Large intestine (tissue), 3 donors: ENCODE results near the gene AGBL5. TPM values are rescaled to one million over a fixed set of nuclear protein-coding genes. Genes with fewer than 3 reads are reported as not detected.
A peak's percentile ranks its signal among the peaks of the same experiment; 100 is the strongest.

Experiments used
- DNase-seq, 2 donors: peaks; one replicate each; pipeline versions ENCODE4 v3.0.0 to v3.0.0-alpha.2; 2013
- H3K27ac ChIP-seq: one replicate; pipeline ENCODE4 v1.5.1; 2013; ENCODE audit warnings: low read length
- H3K27me3 ChIP-seq: 2 replicates; pipeline ENCODE4 v1.6.1; 2013; ENCODE audit warnings: low read length; ENCODE audit not compliant: control insufficient read depth, insufficient read depth
- H3K36me3 ChIP-seq: 2 replicates; pipeline ENCODE4 v1.6.1; 2013; ENCODE audit warnings: low read length; ENCODE audit not compliant: control insufficient read depth, insufficient read depth
- H3K4me1 ChIP-seq: one replicate; pipeline ENCODE4 v1.6.1; 2013; ENCODE audit warnings: low read length; ENCODE audit not compliant: control insufficient read depth, insufficient read depth
- H3K4me3 ChIP-seq: one replicate; pipeline ENCODE4 v1.5.1; 2013; ENCODE audit warnings: low read length
- H3K9me3 ChIP-seq: one replicate; pipeline ENCODE4 v1.6.1; 2013; ENCODE audit warnings: mild to moderate bottlenecking, low read depth, low read length, moderate library complexity; ENCODE audit not compliant: control insufficient read depth
- WGBS: methylation state at CpG from one replicate; pipeline ENCODE4 v1.1.5; 2013; ENCODE audit warnings: low lambda C conversion rate; ENCODE audit not compliant: insufficient coverage; 5-methylcytosine and 5-hydroxymethylcytosine counted together
- polyA plus RNA-seq: library from polyadenylated mRNA; unstranded; fragments of 120-200 nt; gene quantifications from one replicate; pipeline ENCODE4 v1.2.1, GENCODE V29; 2013

The AGBL5 gene
- polyA plus RNA-seq, 1 donor, result 28.3 TPM

GRCh38 chr2:27024188-27024587, 27.3 kb upstream of the AGBL5 start:
- no CpG with 5 or more reads among the region's 18 CpGs for WGBS
- H3K4me1 ChIP-seq, result peaks cover 25% of the 10 kb centered on the region
- H3K27ac ChIP-seq, result no peak overlapping the region
- DNase-seq, result no peak
- H3K27me3 ChIP-seq, result no peaks in the 10 kb centered on the region
- H3K4me3 ChIP-seq, result no peak overlapping the region
- H3K36me3 ChIP-seq, result peaks cover 21% of the 10 kb centered on the region
- no peaks in the 10 kb centered on the region for H3K9me3 ChIP-seq

GRCh38 chr2:27024812-27025211, 26.7 kb upstream of the AGBL5 start:
- H3K4me3 ChIP-seq, result no peak overlapping the region
- peaks cover 26% of the 10 kb centered on the region for H3K4me1 ChIP-seq
- H3K9me3 ChIP-seq, result no peaks in the 10 kb centered on the region
- WGBS, result no CpG with 5 or more reads among the region's 12 CpGs
- no peak overlapping the region for H3K27ac ChIP-seq
- DNase-seq, result no peak
- H3K36me3 ChIP-seq, result peaks cover 21% of the 10 kb centered on the region
- H3K27me3 ChIP-seq, result no peaks in the 10 kb centered on the region

DNA sequence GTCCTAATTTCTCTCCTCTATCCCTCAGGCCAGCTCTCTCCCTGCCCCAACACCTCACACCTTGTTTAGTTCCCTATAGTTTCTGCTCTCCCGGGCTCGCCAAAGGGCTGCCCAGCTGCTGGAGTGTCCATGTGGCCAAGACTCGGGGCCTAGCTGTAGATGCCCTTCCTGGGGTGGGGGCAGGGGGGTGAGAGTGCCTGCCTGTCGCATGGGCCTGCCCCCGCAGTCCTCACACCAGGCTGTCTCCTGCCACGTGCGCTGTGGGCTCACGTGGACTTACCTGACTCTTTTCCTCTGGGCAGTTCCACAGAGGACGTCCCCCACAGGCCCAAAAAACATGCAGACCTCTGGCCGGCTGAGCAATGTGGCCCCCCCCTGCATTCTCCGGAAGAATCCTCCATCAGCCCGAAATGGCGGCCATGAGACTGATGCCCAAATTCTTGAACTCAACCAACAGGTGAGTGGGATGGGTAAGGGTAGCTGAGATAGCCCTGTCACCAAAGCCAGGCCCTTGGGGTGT, 26.1 kb upstream of the AGBL5 start:
- no CpG with 5 or more reads among the region's 13 CpGs for WGBS
- H3K27me3 ChIP-seq, result no peaks in the 10 kb centered on the region
- no peak for DNase-seq
- H3K9me3 ChIP-seq, result no peaks in the 10 kb centered on the region
- H3K27ac ChIP-seq, result no peak overlapping the region
- H3K36me3 ChIP-seq, result peaks cover 21% of the 10 kb centered on the region
- no peak overlapping the region for H3K4me3 ChIP-seq
- H3K4me1 ChIP-seq, result peaks cover 21% of the 10 kb centered on the region

DNA sequence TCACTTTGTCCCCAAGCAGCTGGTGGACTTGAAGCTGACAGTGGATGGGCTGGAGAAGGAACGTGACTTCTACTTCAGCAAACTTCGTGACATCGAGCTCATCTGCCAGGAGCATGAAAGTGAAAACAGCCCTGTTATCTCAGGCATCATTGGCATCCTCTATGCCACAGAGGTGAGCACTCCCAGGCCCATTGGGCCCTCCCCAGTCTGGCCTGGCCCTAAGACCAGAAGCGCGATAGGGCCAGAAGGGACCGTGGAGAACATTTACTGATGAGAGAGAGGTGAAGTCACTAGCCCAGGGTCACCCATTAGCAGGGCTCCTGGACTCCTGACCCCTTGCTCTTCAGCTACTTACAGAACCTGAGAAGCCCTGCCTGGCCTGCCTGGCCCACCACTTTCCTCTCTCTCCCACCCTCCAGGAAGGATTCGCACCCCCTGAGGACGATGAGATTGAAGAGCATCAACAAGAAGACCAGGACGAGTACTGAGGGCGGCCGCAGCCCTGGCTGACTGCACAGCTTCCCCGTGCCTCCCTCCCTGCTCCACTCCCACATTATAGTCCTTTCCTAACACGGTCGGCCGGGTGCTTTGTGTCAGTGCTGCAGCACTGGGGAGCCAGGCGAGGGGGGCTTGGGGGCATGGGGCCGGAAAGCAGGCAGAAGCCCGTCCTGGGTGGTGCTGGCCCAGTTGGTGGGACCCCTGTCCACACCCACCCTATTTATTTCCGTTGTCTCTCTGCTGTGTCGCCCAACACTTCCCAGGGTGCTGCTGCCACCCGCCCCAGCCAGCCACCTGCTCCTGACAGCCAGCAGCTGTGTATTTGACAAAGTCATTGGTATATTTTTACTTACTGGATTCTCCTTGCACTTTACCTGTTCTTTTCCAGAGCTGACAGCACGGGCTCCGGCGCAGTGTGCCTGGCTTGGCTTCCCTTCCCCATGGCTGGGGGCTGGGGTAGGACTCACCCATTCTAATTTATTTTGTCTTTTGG, 25.3 kb upstream of the AGBL5 start:
- Histone ChIP-seq H3K4me1 (peaks cover 16% of the 10 kb centered on the region), H3K4me3 (no peak overlapping the region), H3K27ac (no peak overlapping the region), H3K27me3 (no peaks in the 10 kb centered on the region), H3K9me3 (no peaks in the 10 kb centered on the region), H3K36me3 (peaks cover 21% of the 10 kb centered on the region)
- no peak for DNase-seq
- WGBS, result no CpG with 5 or more reads among the region's 24 CpGs

DNA sequence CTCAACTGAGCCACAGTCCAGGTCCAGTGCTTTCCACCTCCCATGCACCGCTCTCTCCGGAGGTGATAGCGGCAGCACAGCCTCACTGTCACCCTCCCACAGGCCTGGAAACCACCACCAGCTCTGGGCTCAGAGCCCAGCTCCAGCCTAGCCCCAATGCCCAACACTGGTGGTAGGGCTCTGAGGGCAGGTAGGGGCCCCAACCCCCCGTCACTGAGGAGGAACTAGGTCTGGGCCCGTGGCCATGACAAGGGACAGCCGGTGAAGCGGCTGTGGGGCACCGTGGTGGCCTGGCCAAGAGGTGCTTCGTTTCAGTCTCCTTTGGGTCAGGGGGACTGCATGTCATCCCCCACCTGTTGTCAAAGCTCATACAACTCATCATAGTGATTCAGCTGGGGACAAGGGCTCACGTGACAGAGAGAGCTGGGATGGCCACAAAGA, 24.2 kb upstream of the AGBL5 start:
- Histone ChIP-seq H3K27ac (no peak overlapping the region), H3K27me3 (no peaks in the 10 kb centered on the region), H3K4me1 (peaks cover 10% of the 10 kb centered on the region), H3K36me3 (peaks cover 21% of the 10 kb centered on the region), H3K4me3 (no peak overlapping the region), H3K9me3 (no peaks in the 10 kb centered on the region)
- no CpG with 5 or more reads among the region's 10 CpGs for WGBS
- no peak for DNase-seq

GRCh38 chr2:27029051-27029450, 22.4 kb upstream of the AGBL5 start:
- DNase-seq, result no peak
- WGBS, result no CpG with 5 or more reads among the region's 2 CpGs
- H3K4me1 ChIP-seq, result peaks cover 14% of the 10 kb centered on the region
- H3K9me3 ChIP-seq, result no peaks in the 10 kb centered on the region
- peaks cover 15% of the 10 kb centered on the region for H3K36me3 ChIP-seq
- H3K4me3 ChIP-seq, result no peak overlapping the region
- H3K27me3 ChIP-seq, result no peaks in the 10 kb centered on the region
- no peak overlapping the region for H3K27ac ChIP-seq

GRCh38 chr2:27032495-27033252, 18.8 kb upstream of the AGBL5 start, which contains the start of gene TMEM214:
TSS of gene TMEM214 (plus strand) at chr2:27032965. CDS start at chr2:27033016, 51 bp downstream.
- peak; percentile 83 to 87 for DNase-seq
- Histone ChIP-seq H3K4me3 (peak within 1 kb of the TSS; percentile 90), H3K9me3 (no peaks in the 10 kb centered on the region), H3K4me1 (peaks cover 17% of the 10 kb centered on the region), H3K27ac (peak within 1 kb of the TSS; percentile 39), H3K27me3 (no peaks in the 10 kb centered on the region), H3K36me3 (peaks cover 31% of the 10 kb centered on the region)
- WGBS, result no CpG with 5 or more reads among the region's 76 CpGs

- peaks cover 17% of the 10 kb centered on the region for H3K4me1 ChIP-seq
- no peak for DNase-seq
- peak overlapping the region; percentile 90 for H3K4me3 ChIP-seq
- no peaks in the 10 kb centered on the region for H3K27me3 ChIP-seq
- H3K9me3 ChIP-seq, result no peaks in the 10 kb centered on the region
- H3K36me3 ChIP-seq, result peaks cover 36% of the 10 kb centered on the region
- peak overlapping the region; percentile 20 for H3K27ac ChIP-seq
- WGBS, result no CpG with 5 or more reads among the region's 11 CpGs
Measured at GRCh38 chr2:27033253-27033852, 18.1 kb upstream of the AGBL5 start.

GRCh38 chr2:27038012-27038411, 13.5 kb upstream of the AGBL5 start:
- no peak for DNase-seq
- no peaks in the 10 kb centered on the region for H3K9me3 ChIP-seq
- no peak overlapping the region for H3K4me3 ChIP-seq
- peaks cover 19% of the 10 kb centered on the region for H3K4me1 ChIP-seq
- H3K36me3 ChIP-seq, result peaks cover 71% of the 10 kb centered on the region
- no CpG with 5 or more reads among the region's 6 CpGs for WGBS
- H3K27ac ChIP-seq, result no peak overlapping the region
- H3K27me3 ChIP-seq, result no peaks in the 10 kb centered on the region
